ENCODE data around the gene CCDC180.
"Not testable (repeated sequence)": the region's sequence is repeated elsewhere in the genome, so short reads cannot be mapped to it uniquely, and the experiment has no call there.

CCDC180 gene

DNA sequence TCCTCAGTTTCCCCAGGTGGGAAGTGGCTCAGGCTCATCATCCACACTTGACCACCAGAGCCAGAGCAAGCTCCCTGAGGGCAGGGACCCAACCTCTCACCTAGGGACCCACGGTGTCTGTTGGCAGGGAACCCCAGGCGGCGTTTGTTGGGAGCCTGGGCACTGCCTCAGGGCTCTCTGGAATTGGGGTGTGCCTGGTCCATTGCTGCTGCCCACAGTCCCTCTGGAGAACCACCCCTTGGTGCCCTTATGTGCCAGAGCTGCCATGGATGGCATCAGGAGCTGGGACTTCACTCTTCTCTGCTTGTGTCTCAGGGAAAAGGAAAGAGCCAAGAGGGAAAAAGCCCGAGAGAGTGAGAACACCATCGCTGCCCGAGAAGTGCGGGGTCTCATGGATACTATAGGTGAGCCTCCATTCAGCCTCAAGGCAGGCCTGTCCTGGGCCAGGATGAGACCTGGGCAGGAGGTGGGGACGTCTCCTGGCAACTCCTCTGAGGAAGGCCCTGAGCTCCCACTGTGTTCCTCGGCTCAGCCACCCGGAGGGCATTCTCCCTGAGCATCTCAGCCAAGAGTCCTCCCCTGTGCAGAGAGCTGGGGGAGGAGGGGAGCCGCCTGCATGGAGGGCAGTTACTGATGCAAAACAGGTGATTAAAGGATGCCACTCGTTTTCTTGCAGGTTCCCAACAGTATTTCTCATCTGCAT is 4.5 kb downstream of the CCDC180 start:
- DNase-seq = no peak

DNA sequence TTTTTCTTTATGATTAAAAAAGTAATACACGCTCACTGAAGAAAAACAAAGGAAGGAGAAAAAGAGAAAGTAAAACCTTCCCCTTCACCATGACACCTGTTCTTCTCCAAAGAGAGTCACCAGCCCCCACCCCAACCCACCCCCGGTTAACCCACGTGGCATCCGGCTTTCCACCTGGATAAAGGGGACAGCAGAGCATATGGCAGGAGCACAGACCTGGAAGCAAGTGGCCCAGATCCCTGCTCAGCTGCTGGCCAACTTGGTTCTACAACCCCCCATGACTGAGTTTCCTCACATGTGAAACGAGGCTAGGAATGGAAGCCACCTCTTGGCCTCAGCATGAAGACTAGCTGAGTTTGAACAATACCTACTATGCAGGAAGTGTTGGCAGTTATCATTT is 5.1 kb downstream of the CCDC180 start:
- DNase-seq = no peak

DNA sequence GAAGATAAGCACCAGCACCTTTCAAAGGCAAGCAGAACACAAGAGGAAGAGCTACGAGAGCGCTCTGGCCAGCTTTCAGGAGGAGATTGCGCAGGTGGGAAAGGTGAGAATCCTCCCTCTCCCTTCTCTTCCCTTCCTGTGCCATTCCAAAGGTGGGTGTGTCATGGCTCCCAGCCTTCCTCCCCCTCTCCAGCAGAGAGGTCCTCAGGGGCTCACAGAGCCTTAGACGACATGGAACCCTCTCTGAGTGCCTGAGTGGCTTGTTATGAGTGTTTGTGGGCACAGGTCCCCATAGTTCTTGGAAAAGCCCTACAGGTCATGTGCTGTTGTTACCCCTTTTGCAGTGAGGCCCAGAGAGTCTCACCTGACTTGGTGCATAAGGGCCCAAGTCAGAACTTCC is 5.8 kb downstream of the CCDC180 start:
- DNase-seq = no peak

DNA sequence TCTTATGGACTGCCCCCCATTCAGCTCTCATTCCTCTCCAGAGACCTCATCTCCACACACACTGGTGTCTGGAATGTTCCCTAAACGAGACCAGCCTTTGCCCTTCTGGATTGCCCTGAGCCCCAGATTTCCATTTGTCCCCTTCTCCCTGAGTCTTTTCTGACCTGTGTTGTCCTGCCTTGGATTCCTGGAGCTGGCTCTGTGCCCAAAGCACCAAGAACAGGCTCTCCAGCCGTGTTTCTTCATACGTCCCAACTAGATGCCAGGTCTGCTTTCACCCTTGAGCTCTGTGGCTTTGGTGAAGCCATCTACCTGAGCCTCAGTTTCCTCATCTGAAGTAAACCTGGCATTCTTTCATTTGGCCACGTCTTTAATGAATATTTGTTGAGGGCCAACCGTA is 6.3 kb downstream of the CCDC180 start:
- no peak for DNase-seq

DNA sequence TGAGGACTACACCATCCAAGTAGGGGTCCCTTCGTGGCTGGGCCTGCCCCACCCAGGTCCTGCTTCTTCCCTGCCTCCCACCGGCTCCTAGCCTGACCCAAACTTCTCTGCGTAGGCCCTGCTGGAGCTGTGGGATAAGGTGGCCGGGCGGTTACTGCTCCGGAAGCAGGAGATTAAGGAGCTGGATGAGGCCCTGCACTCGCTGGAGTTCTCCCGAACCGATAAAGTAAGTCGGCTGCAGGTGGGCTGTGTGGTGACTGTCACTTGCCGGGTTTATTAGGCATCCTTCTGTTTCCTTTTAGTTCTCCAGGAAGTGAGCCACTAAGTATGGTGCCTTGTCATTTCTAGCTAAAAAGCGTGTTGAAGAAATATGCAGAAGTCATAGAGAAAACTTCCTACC is 7.0 kb downstream of the CCDC180 start:
- no peak for DNase-seq

DNA sequence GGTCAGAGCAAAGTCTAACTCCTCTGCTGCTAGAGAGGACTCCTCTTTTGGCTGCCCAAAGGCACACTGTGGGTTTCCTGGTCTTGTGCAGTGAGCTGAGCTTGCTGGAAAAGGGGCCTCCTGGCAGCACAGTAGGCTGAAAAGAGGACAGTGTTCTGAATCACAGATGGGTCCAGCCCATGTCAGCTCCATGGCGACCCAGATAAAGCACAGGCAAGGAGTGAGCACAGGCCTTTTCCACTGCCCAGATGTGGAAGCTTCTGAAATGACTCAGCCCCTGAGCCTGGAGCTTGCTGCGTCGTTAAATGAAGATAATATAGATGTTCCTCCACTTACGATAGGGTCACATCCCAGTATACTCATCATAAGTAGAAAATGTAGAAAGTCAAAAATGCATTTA is 8.1 kb downstream of the CCDC180 start:
- DNase-seq = no peak

DNA sequence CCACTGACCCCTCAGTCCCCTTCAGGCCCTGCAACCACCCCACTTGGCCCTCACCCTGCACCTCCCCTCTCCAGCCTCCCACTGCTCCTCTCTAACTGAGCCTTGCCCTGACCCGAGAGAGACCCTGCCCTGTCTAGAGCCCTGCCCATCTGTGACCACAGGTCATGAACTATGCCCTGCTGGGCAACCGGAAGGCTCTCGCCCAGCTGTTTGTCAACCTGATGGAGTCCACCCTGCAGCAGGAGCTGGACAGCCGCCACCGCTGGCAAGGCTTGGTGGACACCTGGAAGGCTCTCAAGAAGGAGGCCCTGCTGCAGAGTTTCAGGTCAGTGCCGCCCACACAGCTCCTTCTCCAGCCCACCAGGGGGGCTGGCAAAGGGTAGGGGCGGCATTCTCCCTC is 9.4 kb downstream of the CCDC180 start:
- no peak for DNase-seq

DNA sequence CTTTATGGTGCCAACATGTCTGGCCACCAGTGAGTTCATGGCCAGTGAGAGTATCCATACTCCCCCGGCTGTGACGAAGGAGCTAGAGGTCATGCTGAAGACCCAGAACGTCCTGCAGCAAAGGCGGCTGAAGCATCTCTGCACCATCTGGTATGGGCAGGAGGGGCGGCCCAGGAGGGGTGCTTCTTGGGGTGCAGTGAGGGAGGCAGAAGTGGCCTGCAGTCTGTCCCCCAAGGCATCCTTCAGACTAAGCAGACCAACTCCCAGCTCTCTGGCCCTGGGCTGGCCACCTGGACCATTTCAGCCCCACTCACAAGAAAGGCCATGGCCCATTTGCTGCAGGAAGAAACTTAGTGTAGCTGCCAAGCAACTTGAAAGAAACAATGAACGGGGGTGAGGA is 11.0 kb downstream of the CCDC180 start:
- DNase-seq = no peak

DNA sequence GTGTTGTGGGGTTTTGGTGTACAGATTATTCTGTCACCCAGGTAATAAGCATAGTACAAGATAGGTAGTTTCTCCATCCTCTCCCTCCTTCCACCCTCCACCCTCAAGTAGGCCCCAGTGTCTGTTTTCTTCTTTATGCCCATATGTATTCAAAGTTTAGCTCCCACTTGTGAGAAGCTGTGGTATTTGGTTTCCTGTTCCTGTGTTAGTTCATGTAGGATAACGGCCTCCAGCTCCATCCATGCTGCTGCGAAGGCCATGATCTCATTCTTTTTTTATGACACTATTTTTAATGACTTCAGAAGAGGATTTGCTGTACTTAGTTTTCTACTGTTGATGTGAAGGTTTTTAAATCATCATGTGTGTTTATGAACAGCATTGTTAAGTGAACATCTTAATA is 11.9 kb downstream of the CCDC180 start:
- DNase-seq = no peak

DNA sequence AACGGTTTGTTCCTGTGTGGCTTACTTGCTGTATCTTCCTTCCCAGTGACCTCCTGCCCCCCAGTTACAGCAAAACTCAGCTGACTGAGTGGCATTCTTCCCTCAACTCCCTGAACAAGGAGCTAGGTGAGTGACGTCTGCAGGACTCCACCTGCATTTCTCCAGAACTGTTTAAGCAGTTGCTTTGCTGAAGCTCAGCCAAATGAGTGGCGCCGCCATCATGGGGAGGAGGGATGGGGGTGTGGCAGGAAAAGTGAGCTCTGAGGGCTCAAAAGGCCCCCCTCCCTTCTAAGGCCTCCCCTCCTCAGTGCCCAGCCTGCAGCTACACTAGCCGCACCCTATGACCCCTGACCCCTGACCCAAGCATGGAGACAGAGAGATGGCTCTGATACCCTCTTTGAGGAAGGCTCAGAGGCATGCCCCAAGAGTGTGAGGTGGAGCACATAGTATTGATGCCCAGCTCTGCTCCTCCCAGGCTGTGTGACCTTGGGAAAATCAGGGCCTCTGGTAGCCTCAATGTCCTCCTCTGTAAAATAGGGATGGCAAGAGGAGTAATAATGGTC is 12.7 kb downstream of the CCDC180 start:
- no peak for DNase-seq

DNA sequence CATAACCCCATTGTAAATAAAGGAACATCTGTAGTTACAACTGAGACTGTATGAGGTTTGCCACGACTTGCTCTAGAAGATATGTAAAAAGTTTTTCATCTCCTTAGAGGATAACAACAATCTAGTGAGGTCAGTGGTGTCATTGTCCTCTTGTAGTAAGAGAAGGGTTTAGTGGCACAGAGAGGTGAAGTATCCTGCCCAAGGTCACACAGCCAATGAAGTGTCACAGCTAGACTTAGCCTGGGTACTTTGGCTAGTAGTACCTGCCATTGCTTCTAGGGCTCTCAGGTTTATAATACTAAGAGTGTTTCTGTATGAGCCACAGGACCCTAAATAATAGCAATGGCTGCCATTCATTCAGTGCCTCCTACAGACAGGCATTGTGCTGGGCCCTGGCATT is 13.8 kb downstream of the CCDC180 start:
- no peak for DNase-seq

DNA sequence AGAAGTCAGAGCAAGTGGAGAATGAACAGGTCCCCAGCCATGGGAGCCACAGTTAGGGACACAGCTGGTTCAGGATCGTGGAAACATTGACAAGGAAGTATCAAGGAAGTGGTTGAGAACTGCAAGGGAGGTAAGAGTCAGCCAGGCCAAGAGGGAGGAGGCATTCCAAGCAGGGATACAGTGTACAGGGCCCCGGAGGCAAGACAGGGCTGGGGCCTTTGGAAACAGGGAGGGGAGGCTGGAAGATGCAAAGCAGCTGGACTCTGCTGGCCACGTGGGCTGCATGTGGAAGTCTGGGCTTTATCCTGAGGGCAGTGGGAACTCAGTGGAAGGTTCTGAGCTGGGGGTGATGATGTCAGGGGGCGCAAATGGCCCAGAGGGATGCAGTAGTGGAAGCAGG is 14.2 kb downstream of the CCDC180 start:
- DNase-seq = no peak

DNA sequence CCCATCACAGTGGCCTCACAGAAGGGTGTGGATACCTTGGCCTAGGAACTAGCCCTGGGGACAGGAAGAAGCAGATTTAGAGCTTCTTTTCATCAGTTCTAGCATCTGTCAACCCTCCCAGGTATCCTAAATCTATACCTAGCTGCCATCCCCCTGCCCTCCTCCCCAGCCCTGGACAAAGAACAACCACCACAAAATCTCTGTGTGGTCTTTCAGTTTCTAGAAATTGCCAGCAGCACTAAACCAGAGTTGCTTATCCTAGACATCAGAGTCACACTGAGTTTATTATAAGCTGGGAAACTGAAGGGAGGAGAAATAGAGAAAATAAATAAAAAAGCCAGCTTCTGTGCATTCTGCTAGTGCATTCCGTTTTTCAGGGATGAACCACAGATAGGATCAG is 14.6 kb downstream of the CCDC180 start:
- no peak for DNase-seq

DNA sequence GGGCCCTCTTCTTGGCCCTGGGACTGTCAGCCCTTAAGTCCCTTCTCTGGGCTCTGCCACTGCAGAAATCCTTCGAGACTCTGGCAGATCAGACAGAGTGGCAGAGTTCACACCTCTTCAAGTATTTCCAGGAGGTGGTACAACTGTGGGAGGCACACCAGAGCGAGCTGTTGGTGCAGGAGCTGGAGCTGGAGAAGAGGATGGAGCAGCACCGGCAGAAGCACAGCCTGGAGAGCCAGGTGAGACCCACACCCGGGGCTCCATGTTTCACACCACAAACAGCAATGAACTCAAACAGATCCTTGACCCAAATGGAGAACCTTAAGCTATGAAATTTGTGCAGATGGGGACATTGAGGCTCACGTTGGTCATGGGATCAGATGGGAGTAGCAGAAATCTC is 17.5 kb downstream of the CCDC180 start:
- no peak for DNase-seq

DNA sequence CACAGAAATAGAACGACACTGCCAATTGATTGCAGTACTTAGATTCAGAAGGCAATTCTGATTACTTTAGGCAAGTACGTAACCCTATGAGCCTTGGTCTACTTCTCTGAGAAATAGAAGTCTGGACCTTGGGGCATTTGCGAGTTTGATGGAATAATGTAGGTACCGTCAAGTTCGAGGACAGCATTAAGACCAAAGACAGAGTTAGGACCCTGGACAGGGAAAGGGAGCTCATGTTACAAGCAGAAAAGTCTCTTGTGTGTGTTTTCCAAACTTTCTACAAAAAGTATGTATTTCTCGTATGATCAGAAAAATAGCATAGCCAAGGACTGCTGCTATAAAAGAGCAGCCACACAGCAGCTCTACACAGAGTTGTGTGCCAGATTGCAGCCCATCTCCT is 20.1 kb downstream of the CCDC180 start:
- no peak for DNase-seq

DNA sequence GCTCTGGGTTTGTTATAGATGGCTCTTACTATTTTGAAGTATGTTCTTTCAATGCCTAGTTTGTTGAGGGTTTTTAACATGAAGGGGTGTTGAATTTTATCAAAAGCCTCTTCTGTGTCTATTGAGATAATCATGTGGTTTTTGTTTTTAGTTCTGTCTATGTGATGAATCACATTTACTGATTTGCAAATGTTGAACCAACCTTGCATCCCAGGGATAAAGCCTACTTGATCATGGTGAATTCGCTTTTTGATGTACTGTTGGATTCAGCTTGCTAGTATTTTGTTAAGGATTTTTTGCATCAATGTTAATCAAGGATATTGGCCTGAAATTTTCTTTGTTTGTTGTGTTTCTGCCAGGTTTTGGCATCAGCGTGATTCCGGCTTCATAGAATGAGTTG is 25.5 kb downstream of the CCDC180 start:
- DNase-seq = no peak

DNA sequence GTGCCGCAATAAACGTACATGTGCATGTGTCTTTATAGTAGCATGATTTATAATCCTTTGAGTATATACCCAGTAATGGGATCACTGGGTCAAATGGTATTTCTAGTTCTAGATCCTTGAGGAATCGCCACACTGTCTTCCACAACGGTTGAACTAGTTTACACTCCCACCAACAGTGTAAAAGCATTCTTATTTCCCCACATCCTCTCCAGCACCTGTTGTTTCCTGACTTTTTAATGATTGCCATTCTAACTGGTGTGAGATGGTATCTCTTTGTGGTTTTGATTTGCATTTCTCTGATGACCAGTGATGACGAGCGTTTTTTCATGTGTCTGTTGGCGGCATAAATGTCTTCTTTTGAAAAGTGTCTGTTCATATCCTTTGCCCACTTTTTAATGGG is 28.2 kb downstream of the CCDC180 start:
- DNase-seq = not testable (repeated sequence)

DNA sequence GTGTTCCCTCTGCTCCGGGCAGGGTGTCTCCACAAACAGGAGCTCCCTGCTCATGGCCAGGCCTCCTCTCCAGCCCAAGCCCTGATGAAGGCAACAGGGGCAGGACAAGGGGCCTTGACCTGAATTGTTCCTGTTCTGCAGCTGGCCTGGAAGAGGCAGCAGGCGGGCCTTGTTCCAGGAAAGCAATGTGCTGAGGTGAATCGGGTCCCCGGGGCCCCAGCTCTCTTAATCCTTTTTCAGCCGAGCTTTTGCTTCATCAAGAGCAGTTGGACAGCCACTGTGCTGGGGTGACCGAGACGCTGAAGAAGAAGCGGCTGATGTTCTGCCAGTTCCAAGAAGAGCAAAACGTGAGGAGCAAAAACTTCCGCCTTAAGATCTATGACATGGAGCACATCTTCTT is 41.4 kb downstream of the CCDC180 start:
- DNase-seq = no peak

DNA sequence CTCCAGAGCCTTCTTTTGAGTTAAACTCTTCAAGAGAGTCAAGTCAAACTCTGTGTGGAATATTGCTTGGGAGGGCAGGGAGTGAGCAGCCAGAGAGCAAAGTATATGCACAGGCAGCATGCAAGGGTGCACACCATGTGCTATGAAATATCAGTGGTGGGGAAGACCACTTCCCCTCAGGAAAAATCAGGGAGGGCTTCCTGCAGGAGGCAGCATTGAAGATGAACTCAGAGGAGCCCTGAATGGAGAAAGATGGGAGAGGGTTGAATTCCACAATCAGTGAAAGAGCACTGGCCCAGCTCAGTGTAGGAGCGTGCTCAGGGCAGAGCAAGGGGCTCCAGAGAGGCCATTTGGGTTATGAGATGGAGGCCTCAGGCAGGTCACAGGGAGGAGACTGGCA is 41.9 kb downstream of the CCDC180 start:
- DNase-seq = no peak

DNA sequence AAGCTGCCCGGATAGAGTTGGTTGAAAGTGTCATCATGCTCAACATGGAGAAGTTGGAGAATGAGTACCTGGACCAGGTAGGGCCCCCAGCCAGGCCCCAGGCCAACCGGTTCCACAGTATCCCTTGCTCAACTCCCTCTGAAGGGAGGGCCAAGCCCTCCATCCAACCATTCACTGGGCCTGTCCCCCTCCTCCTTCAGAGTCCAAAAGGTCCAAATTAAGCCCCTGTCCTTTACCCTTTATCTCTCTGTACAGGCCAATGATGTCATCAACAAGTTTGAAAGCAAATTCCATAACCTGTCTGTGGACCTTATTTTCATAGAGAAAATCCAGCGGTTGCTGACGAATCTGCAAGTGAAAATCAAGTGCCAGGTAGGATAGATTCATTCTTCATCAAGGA is 47.2 kb downstream of the CCDC180 start:
- no peak for DNase-seq

DNA sequence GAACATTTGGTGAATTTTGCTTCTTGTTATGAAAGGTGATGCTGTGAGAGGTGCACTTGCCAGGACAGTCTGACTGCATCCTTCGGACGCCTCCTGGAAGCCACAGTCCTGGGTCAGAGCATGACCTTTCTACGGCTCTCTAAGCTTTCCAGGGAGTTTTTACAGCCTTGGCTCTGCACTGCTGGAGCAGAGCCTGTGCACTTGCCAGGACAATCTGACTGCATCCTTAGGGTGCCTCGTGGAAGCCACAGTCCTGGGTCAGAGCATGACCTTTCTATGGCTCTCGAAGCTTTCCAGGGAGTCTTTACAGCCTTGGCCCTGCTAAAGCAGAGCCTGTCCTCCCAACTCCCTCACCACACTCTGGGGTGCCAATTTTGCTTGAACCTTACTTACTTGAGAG is 49.6 kb downstream of the CCDC180 start:
- no peak for DNase-seq
